Bronchial epithelial cell (primary cell): Measurements from ENCODE around the gene SHF. TPM values are rescaled to one million over a fixed set of nuclear protein-coding genes. Genes with fewer than 3 reads are reported as not detected.
"Not testable (repeated sequence)": the region's sequence is repeated elsewhere in the genome, so short reads cannot be mapped to it uniquely, and the experiment has no call there.

Source experiments
- DNase-seq: peaks from one replicate; pipeline ENCODE4 v3.0.0-alpha.2; 2010; ENCODE audit warnings: low read depth
- FAIRE-seq: peaks from 2 replicates; lab custom pipeline; 2011; peaks lifted over from hg19 to GRCh38; lab: Jason Lieb, UNC
- H3K27me3 ChIP-seq: 2 replicates; pipeline ENCODE4 v1.5.1; 2011; ENCODE audit warnings: low read length; ENCODE audit not compliant: control insufficient read depth, insufficient read depth
- H3K36me3 ChIP-seq: 2 replicates; pipeline ENCODE4 v1.5.1; 2011; ENCODE audit warnings: low read length; ENCODE audit not compliant: control insufficient read depth, insufficient read depth
- H3K4me3 ChIP-seq: 2 replicates; pipeline ENCODE4 v1.5.1; 2011; ENCODE audit warnings: mild to moderate bottlenecking, low read depth, low read length, control low read depth
- total RNA-seq: library from RNA; depleted of rRNA; stranded (reverse); fragments of >200 nt; gene quantifications from 2 replicates; pipeline ENCODE4 v1.2.1, GENCODE V29; 2014
- TF ChIP-seq, protein P1 (sequence below): IDR thresholded peaks from 2 replicates; pipeline ENCODE4 v1.5.1; 2011; ENCODE audit warnings: mild to moderate bottlenecking, moderate library complexity, low read length, control low read depth, inconsistent platforms; ENCODE audit not compliant: insufficient read depth, severe bottlenecking

Gene SHF, protein sequence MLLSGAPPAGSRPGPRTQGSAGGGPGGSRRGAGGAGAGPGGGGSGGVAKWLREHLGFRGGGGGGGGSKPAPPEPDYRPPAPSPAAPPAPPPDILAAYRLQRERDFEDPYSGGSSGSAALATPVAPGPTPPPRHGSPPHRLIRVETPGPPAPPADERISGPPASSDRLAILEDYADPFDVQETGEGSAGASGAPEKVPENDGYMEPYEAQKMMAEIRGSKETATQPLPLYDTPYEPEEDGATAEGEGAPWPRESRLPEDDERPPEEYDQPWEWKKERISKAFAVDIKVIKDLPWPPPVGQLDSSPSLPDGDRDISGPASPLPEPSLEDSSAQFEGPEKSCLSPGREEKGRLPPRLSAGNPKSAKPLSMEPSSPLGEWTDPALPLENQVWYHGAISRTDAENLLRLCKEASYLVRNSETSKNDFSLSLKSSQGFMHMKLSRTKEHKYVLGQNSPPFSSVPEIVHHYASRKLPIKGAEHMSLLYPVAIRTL
- total RNA-seq = 0.77 and 0.79 TPM in 2 replicates

DNA sequence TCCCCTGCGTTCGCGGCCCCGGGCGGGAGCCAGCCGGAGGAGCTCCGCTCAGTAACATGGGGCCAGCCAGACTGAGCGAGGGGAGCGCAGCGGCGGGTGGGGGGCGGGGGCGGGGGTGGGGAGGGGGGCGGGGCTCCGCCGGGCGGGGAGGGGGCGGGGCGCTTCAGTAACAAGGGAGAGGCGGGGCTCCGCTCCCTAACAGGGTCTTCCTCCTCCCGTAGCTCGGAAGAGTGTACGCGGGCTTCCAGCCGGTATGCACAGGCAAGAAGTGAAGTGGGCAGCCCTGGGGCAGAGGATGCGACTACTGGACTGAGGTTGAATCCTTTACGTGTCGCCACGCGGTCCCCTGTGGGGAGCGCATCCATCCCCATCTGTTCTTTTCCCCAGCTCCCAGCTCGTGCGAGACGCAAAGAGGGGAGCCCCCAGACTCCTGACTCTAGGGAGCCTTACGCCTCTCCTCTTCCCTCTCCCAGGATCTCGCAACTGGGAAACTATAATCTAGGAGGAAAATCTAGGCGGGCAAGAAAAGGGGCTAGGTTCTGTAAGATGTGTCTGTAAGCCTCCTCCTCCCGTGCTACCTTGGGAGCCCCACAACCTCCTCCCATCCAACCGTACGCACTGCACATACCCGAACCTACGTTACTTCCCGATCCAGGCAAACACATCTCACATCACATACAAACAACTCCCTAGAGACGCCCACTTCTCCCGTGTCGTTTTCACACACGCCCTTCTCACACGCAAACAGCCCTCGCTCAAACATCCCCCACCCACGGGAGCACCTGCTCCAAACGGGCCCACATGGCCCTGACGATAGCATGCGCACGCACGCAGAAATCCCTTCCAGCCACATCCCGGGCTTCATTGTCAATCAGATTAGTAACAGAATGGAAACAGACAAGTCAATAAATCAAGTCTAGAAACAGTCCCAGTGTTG is at the start of gene SHF:
Gene SHF (minus strand): TSS at position 73 of the 937 bp plus-strand sequence. CDS start 15 bp downstream, at position 58.
- Histone ChIP-seq H3K36me3 (no peaks in the 10 kb centered on the region), H3K4me3 (peak within 1 kb of the TSS; percentile 34), H3K27me3 (no peaks in the 10 kb centered on the region)
- TF ChIP-seq, protein P1, sequence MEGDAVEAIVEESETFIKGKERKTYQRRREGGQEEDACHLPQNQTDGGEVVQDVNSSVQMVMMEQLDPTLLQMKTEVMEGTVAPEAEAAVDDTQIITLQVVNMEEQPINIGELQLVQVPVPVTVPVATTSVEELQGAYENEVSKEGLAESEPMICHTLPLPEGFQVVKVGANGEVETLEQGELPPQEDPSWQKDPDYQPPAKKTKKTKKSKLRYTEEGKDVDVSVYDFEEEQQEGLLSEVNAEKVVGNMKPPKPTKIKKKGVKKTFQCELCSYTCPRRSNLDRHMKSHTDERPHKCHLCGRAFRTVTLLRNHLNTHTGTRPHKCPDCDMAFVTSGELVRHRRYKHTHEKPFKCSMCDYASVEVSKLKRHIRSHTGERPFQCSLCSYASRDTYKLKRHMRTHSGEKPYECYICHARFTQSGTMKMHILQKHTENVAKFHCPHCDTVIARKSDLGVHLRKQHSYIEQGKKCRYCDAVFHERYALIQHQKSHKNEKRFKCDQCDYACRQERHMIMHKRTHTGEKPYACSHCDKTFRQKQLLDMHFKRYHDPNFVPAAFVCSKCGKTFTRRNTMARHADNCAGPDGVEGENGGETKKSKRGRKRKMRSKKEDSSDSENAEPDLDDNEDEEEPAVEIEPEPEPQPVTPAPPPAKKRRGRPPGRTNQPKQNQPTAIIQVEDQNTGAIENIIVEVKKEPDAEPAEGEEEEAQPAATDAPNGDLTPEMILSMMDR = no peak
- FAIRE-seq (peak; percentile 43), DNase-seq (no peak)

- not testable (repeated sequence) for H3K4me3 ChIP-seq, H3K36me3 ChIP-seq, H3K27me3 ChIP-seq, FAIRE-seq, DNase-seq
Measured at GRCh38 chr15:45236806-45237205, 49.0 kb upstream of the SHF start.

GRCh38 chr15:45234562-45235235 is 46.9 kb upstream of the SHF start:
- Histone ChIP-seq H3K27me3 (no peaks in the 10 kb centered on the region), H3K36me3 (no peaks in the 10 kb centered on the region), H3K4me3 (no peak overlapping the region)
- FAIRE-seq (no peak), DNase-seq (no peak)
- TF ChIP-seq, protein P1 = no peak

DNA sequence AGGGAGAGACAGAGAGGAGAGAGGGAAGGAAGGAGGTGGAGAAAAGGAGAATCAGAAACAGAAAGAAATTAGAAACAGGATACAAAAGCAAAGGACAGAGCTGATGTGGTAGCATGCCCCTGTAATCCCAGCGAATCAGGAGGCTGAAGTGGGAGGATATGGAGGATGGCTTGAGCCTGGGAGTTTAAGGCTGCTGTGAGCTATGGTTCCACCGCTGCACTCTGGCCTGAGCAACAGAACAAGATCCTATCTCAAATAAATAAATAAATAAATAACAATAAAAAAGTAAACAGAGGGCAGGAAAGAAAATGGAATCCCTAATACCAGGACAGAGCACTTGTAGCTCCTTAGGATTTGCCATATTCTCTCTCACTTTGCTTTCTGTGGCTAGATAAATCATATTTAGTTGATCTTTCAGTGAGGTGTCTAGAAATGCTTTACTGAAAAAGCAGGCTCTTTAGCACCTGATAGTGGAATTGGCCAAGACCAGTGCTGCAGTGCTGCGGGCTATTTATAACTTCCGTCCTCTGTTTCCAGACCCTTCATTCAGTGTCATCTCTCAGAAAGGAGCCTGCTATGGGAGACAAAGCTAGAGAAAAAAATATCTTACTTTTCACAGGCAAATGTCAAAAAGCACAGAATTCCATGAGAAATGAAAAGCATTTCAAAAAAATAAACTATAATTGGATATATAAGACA is 44.2 kb upstream of the SHF start:
- H3K36me3 ChIP-seq = no peaks in the 10 kb centered on the region
- H3K4me3 ChIP-seq = no peak overlapping the region
- TF ChIP-seq, protein P1 = no peak
- FAIRE-seq = no peak
- DNase-seq = no peak
- no peaks in the 10 kb centered on the region for H3K27me3 ChIP-seq

DNA sequence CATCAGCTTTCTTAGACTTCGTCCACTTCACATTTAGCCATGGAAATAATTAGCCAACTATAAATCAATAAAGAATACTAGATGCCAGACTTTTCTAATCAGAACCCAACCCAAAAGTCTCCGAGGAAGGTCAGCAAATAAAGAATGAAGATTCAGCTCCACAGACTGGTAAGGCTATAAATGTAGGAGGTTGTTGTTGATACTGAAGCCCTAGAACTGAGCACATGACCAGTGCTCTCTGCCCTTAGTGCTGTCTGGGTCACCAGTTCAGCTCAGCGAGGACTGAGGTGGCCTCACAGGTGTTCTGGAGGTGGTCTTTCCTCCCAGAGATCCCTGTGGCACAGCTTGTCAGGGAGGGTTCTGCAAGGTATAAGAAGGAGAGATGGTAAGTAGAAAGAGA is 43.4 kb upstream of the SHF start:
- TF ChIP-seq, protein P1 = no peak
- no peak for FAIRE-seq
- H3K4me3 ChIP-seq = no peak overlapping the region
- no peaks in the 10 kb centered on the region for H3K27me3 ChIP-seq
- H3K36me3 ChIP-seq = no peaks in the 10 kb centered on the region
- DNase-seq = no peak
